ENCODE measurements around the gene RPL7A. TPM values are rescaled to one million over a fixed set of nuclear protein-coding genes. Genes with fewer than 3 reads are reported as not detected.

The RPL7A gene
- total and polyA plus RNA-seq, 2 of the 13 experiments (the other 11 are each of a cell fraction or from before 2014, with no cell fraction given), result 2,401 to 2,938 TPM

GRCh38 chr9:133356391-133357091 is 8.5 kb downstream of the RPL7A start, which contains the start of the genes SURF1 and SURF2:
SURF1 (minus strand) TSS chr9:133356487; CDS start chr9:133356453, 34 bp downstream.
SURF2 (plus strand) TSS chr9:133356550; CDS start chr9:133356593, 43 bp downstream.
- Histone ChIP-seq H3K4me1 (ENCODE audit: insufficient read depth, low read length) (peaks cover 53% of the 10 kb centered on the region), H3K4me3 (replicated peaks in 1 of 3; ENCODE audit: insufficient read depth in 1 of 3, low read depth in 2 of 3, low read length in 3 of 3) (peak within 1 kb of the TSS; percentile 80 to 91 (median 90)), H3K27me3 (ENCODE audit: control insufficient read depth in 1 of 2, insufficient read depth in 2 of 2, low read length in 2 of 2) (no peaks in the 10 kb centered on the region; a peak in 1 of 5 replicates), H3K9me3 (ENCODE audit: low read length) (no peaks in the 10 kb centered on the region), H3K4me2 (ENCODE audit: low read depth, low read length) (peak within 1 kb of the TSS; percentile 86), H3K27ac (ENCODE audit: extremely low read length, insufficient read depth, low read length) (peak within 1 kb of the TSS; percentile 61), H4K20me1 (ENCODE audit: insufficient read depth, low read length) (peaks cover 23% of the 10 kb centered on the region; the same call in 1 of the 2 replicates), H3K9ac (ENCODE audit: insufficient read depth, low read depth, low read length) (peak within 1 kb of the TSS; percentile 89), H3K36me3 (replicated peaks in 1 of 2; ENCODE audit: control insufficient read depth in 1 of 2, insufficient read depth in 2 of 2, low read length in 2 of 2) (peaks cover 11 to 46% of the 10 kb centered on the region in 2 experiments), H3K79me2 (ENCODE audit: insufficient read depth, low read length) (peaks cover 15% of the 10 kb centered on the region), H2AFZ (ENCODE audit: low read length) (no peak within 1 kb of the TSS)
- intact Hi-C loops (cut with micrococcal nuclease; ENCODE audit: unreplicated experiment) (loop anchor here (5.0 kb wide), 2 partner anchors 41 to 131 kb away; no protein-coding TSS in a partner anchor), in situ Hi-C loops (cut with HindIII; ENCODE audit: extremely low pct_ligation_motif_present, low pct_unique_long_range_greater_than_20kb) (loop anchor here (5.0 kb wide), 2 partner anchors 51 to 131 kb away; no protein-coding TSS in a partner anchor)
- WGBS (ENCODE audit: low lambda C conversion rate), result under 1% methylated on average over 30 of the region's 78 CpGs
- FAIRE-seq (no peak), DNase-seq (ENCODE audit: low spot score) (peak; percentile 68), ATAC-seq (peak; percentile 64)
- ChIA-PET POLR2A (interaction anchor here (0.7 to 1.8 kb wide), 11 partner anchors 9 to 358 kb away, joined by 3 to 22 read pairs (median 5); partner anchors contain the start of genes CACFD1, MED22, RPL7A and SLC2A6), CTCF (ENCODE audit: low intra/inter-chr PET ratio, low total read pairs) (interaction anchor here (0.7 kb wide), 1 partner anchor 47 kb away, joined by 3 read pairs; no protein-coding TSS in a partner anchor)
- BruUV-seq (replicated peaks), result no TSS peak
- TF ChIP-seq PHF5A (CRISPR knock-in tag; IDR thresholded peaks at IDR 0.05; ENCODE audit: low read depth, unreplicated experiment), result no peak
- TF ChIP-seq ZXDC (CRISPR knock-in tag; IDR thresholded peaks at IDR 0.05), result 0 out of 2 replicates have a peak, but pooled peaks have one; percentile 18
- TF ChIP-seq, protein P1, sequence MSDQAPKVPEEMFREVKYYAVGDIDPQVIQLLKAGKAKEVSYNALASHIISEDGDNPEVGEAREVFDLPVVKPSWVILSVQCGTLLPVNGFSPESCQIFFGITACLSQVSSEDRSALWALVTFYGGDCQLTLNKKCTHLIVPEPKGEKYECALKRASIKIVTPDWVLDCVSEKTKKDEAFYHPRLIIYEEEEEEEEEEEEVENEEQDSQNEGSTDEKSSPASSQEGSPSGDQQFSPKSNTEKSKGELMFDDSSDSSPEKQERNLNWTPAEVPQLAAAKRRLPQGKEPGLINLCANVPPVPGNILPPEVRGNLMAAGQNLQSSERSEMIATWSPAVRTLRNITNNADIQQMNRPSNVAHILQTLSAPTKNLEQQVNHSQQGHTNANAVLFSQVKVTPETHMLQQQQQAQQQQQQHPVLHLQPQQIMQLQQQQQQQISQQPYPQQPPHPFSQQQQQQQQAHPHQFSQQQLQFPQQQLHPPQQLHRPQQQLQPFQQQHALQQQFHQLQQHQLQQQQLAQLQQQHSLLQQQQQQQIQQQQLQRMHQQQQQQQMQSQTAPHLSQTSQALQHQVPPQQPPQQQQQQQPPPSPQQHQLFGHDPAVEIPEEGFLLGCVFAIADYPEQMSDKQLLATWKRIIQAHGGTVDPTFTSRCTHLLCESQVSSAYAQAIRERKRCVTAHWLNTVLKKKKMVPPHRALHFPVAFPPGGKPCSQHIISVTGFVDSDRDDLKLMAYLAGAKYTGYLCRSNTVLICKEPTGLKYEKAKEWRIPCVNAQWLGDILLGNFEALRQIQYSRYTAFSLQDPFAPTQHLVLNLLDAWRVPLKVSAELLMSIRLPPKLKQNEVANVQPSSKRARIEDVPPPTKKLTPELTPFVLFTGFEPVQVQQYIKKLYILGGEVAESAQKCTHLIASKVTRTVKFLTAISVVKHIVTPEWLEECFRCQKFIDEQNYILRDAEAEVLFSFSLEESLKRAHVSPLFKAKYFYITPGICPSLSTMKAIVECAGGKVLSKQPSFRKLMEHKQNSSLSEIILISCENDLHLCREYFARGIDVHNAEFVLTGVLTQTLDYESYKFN (CRISPR knock-in tag; conservative IDR thresholded peaks at IDR 0.05), result 0 out of 2 replicates have a peak, but pooled peaks have one; percentile 11
- TF ChIP-seq AGO2 (optimal IDR thresholded peaks at IDR 0.05; ENCODE audit: low read depth, low read length), result no peak
- TF ChIP-seq ZNF274 (CRISPR knock-in tag; IDR thresholded peaks at IDR 0.05), result 0 out of 2 replicates have a peak, but pooled peaks have one; percentile 43
- no peak for TF ChIP-seq KLF6 (CRISPR knock-in tag; IDR thresholded peaks at IDR 0.05)
- TF ChIP-seq IRF9 (CRISPR knock-in tag; IDR thresholded peaks at IDR 0.05; ENCODE audit: borderline replicate concordance), result peak; percentile 33; the same call in 1 of the 2 replicates
- TF ChIP-seq ZNF883 (CRISPR knock-in tag; IDR thresholded peaks at IDR 0.05; ENCODE audit: not compliant biosample characterization), result peak; percentile 62
- TF ChIP-seq KMT2A (CRISPR knock-in tag; IDR thresholded peaks at IDR 0.05), result peak; percentile 36; the same call in 1 of the 2 replicates
- TF ChIP-seq MYC (CRISPR knock-in tag; IDR thresholded peaks at IDR 0.05; ENCODE audit: borderline replicate concordance), result peak; percentile 74
- TF ChIP-seq LCORL (IDR thresholded peaks at IDR 0.05), result no peak
- TF ChIP-seq LCORL (CRISPR knock-in tag; IDR thresholded peaks at IDR 0.05), result peak; percentile 47; the same call in 1 of the 2 replicates
- TF ChIP-seq ZFY (CRISPR knock-in tag; IDR thresholded peaks at IDR 0.05), result peak; percentile 65
- TF ChIP-seq ZNF232 (CRISPR knock-in tag; IDR thresholded peaks at IDR 0.05; ENCODE audit: borderline replicate concordance), result peak; percentile 55; the same call in 1 of the 2 replicates

Measured in HepG2 (cell line).